ENCODE results near the gene AP5S1.

GRCh38 chr20:3777716-3778629, 42.4 kb upstream of the AP5S1 start:
- TF ChIP-seq RARB (CRISPR knock-in tag; IDR thresholded peaks at IDR 0.05), result no peak
- TF ChIP-seq POU6F1 (CRISPR knock-in tag; IDR thresholded peaks at IDR 0.05; ENCODE audit: borderline replicate concordance, low read depth), result no peak
